Thyroid gland (tissue), 4 donors: Measurements from ENCODE around the gene AOC1. TPM values are rescaled to one million over a fixed set of nuclear protein-coding genes. Genes with fewer than 3 reads are reported as not detected.

Source experiments
- DNase-seq, 2 donors: peaks; one replicate each; pipeline ENCODE4 v3.0.0-alpha.2; 2019
- H3K27ac ChIP-seq, 3 donors: fragments of 200-600 bp; sonication (generic); 1 replicate in 2 of 3; 2 replicates in 1 of 3; pipeline ENCODE4 v1.5.1; 2016 to 2019; ENCODE audit warnings: mild to moderate bottlenecking in 1 of 3, moderate library complexity in 1 of 3
- H3K27me3 ChIP-seq: fragments of 200-600 bp; sonication (generic); one replicate; pipeline ENCODE4 v1.5.1; 2019
- H3K36me3 ChIP-seq, 2 donors: fragments of 200-600 bp; sonication (generic); one replicate each; pipeline ENCODE4 v1.5.1; 2016 to 2019
- H3K4me1 ChIP-seq, 2 donors: fragments of 200-600 bp; sonication (generic); one replicate each; pipeline ENCODE4 v1.5.1; 2017 to 2019
- H3K4me3 ChIP-seq, 3 donors: fragments of 200-600 bp; sonication (generic); replicated peaks in 1 of 3; 1 replicate in 2 of 3; 2 replicates in 1 of 3; pipeline ENCODE4 v1.5.1; 2016; ENCODE audit warnings: mild to moderate bottlenecking in 1 of 3
- H3K9me3 ChIP-seq: fragments of 200-600 bp; sonication (generic); one replicate; pipeline ENCODE4 v1.5.1; 2017
- CTCF ChIP-seq, 6 experiments: fragments of 200-600 bp in 3 of 6; fragments of 450-650 bp in 3 of 6; sonication (generic) in 3 of 6; IDR thresholded peaks; one replicate each; pipeline ENCODE4 v1.5.1; 2016 to 2019; ENCODE audit warnings: antibody characterized with exemption in 6 of 6, mild to moderate bottlenecking in 2 of 6, inconsistent platforms in 1 of 6, moderate library complexity in 1 of 6
- POLR2A ChIP-seq, 2 donors: fragments of 450-650 bp; IDR thresholded peaks; one replicate each; pipeline ENCODE4 v1.6.1; 2017; ENCODE audit warnings: antibody characterized with exemption in 2 of 2, mild to moderate bottlenecking in 2 of 2, moderate library complexity in 1 of 2
- WGBS, 2 donors: methylation state at CpG; one replicate each; pipeline ENCODE4 v1.1.5; 2017; 5-methylcytosine and 5-hydroxymethylcytosine counted together
- intact Hi-C: fragments of 100-400 bp; cut with DNase I; formaldehyde crosslinking; loops from one replicate; pipeline ENCODE4 v1.15.1; 2023
- total RNA-seq, 4 donors: library from RNA; depleted of rRNA; stranded (reverse); fragments of >200 nt; gene quantifications; one replicate each; pipeline ENCODE4 v1.2.3, GENCODE V29; 2016

The AOC1 gene
- total RNA-seq, 4 donors from 2014 or later, result 0.22 to 0.71 TPM; not detected in 2

GRCh38 chr7:150902078-150903033, 50.0 kb downstream of the AOC1 start:
- Histone ChIP-seq H3K27ac (no peak overlapping the region), H3K9me3 (no peaks in the 10 kb centered on the region), H3K36me3 (no peaks in the 10 kb centered on the region), H3K27me3 (no peaks in the 10 kb centered on the region), H3K4me3 (no peak overlapping the region), H3K4me1 (no peaks in the 10 kb centered on the region)
- TF ChIP-seq POLR2A (IDR thresholded peaks at IDR 0.05), result no peak
- TF ChIP-seq CTCF (IDR thresholded peaks at IDR 0.05), result no peak
- WGBS, 2 donors, result 71 to 79% methylated on average over 14 of the region's 14 CpGs
- intact Hi-C loops, result no loop called here
- DNase-seq, result no peak

- Histone ChIP-seq H3K36me3 (no peaks in the 10 kb centered on the region), H3K27me3 (no peaks in the 10 kb centered on the region), H3K9me3 (no peaks in the 10 kb centered on the region), H3K4me1 (no peaks in the 10 kb centered on the region), H3K4me3 (no peak overlapping the region), H3K27ac (peak overlapping the region in 2 of 3 donors; percentile 36 to 56)
- TF ChIP-seq CTCF (IDR thresholded peaks at IDR 0.05), result no peak
- TF ChIP-seq POLR2A (IDR thresholded peaks at IDR 0.05), result no peak
- intact Hi-C loops, result no loop called here
- 39 to 49% methylated on average over 12 of the region's 12 CpGs for WGBS, 2 donors
- peak; percentile 95 for DNase-seq
Observed at GRCh38 chr7:150903606-150904005, 51.3 kb downstream of the AOC1 start.

GRCh38 chr7:150904011-150904909, 51.9 kb downstream of the AOC1 start:
- Histone ChIP-seq H3K4me3 (no peak overlapping the region), H3K4me1 (no peaks in the 10 kb centered on the region), H3K27ac (peak overlapping the region in 2 of 3 donors; percentile 36 to 56), H3K27me3 (no peaks in the 10 kb centered on the region), H3K36me3 (no peaks in the 10 kb centered on the region), H3K9me3 (no peaks in the 10 kb centered on the region)
- intact Hi-C loops, result no loop called here
- DNase-seq, result no peak
- 80 to 86% methylated on average over 6 of the region's 6 CpGs for WGBS, 2 donors
- TF ChIP-seq POLR2A (IDR thresholded peaks at IDR 0.05) (no peak), CTCF (IDR thresholded peaks at IDR 0.05) (no peak)

- H3K9me3 ChIP-seq, result no peaks in the 10 kb centered on the region
- intact Hi-C loops, result no loop called here
- no peaks in the 10 kb centered on the region for H3K4me1 ChIP-seq
- H3K36me3 ChIP-seq, result no peaks in the 10 kb centered on the region
- DNase-seq, result no peak
- H3K27ac ChIP-seq, result no peak overlapping the region
- TF ChIP-seq POLR2A (IDR thresholded peaks at IDR 0.05) (no peak), CTCF (IDR thresholded peaks at IDR 0.05) (no peak)
- H3K4me3 ChIP-seq, result no peak overlapping the region
- H3K27me3 ChIP-seq, result no peaks in the 10 kb centered on the region
- 80 to 84% methylated on average over 2 of the region's 2 CpGs for WGBS, 2 donors
Observed at GRCh38 chr7:150908173-150908572, 55.9 kb downstream of the AOC1 start.
